SU-DHL-6 (cell line): ENCODE measurements around the gene PSMC3.

Experiments used
- CTCF ChIP-seq: fragments of 200-600 bp; sonication (generic); IDR thresholded peaks from one replicate; pipeline ENCODE4 v1.5.1; 2017; ENCODE audit warnings: antibody characterized with exemption, mild to moderate bottlenecking, low read length, moderate library complexity; ENCODE audit not compliant: insufficient read depth, poor library complexity, severe bottlenecking
- EZH2phosphoT487 ChIP-seq: fragments of 200-600 bp; sonication (generic), shearing (Covaris generic); conservative IDR thresholded peaks from 2 replicates; pipeline ENCODE4 v1.6.1; 2018; ENCODE audit warnings: mild to moderate bottlenecking, antibody characterized with exemption, low read length, moderate library complexity, mixed read lengths

GRCh38 chr11:47391711-47392432 lies 34.4 kb downstream of the PSMC3 start:
- TF ChIP-seq CTCF: no peak
- no peak for TF ChIP-seq EZH2phosphoT487
